ENCODE measurements around the gene HSF4.

- no peak for TF ChIP-seq POLR2A (IDR thresholded peaks at IDR 0.05; ENCODE audit: low read depth, low read length)
- TF ChIP-seq POLR2AphosphoS5 (IDR thresholded peaks at IDR 0.05; ENCODE audit: low read depth, low read length), result no peak
Observed at GRCh38 chr16:67191411-67191994, 27.0 kb downstream of the HSF4 start.
